SK-N-SH (cell line): ENCODE data around the gene ERC1.

Experiments used
- CHD2 ChIP-seq: fragments of 150-350 bp; IDR thresholded peaks from 2 replicates; pipeline ENCODE4 v1.6.1; 2018; ENCODE audit warnings: low read length; ENCODE audit not compliant: partially characterized antibody
- CTCF ChIP-seq: fragments of 200-600 bp; sonication (generic); IDR thresholded peaks from 2 replicates; pipeline ENCODE4 v1.6.1; 2017; ENCODE audit warnings: antibody characterized with exemption, mild to moderate bottlenecking, moderate library complexity
- ELF1 ChIP-seq: IDR thresholded peaks from 2 replicates; pipeline ENCODE4 v1.4.0; 2012
- EP300 ChIP-seq, 2 experiments: IDR thresholded peaks; 2 replicates each; pipeline versions ENCODE4 v1.4.0 to v1.6.1; 2012; ENCODE audit warnings: borderline replicate concordance in 1 of 2, low read depth in 1 of 2, low read length in 1 of 2
- FOSL2 ChIP-seq: IDR thresholded peaks from 2 replicates; pipeline ENCODE4 v1.4.0; 2012; ENCODE audit warnings: low read depth, mild to moderate bottlenecking, moderate library complexity, borderline replicate concordance
- GABPA ChIP-seq: IDR thresholded peaks from 2 replicates; pipeline ENCODE4 v1.4.0; 2012; ENCODE audit warnings: low read depth, mild to moderate bottlenecking
- NFIC ChIP-seq: IDR thresholded peaks from 2 replicates; pipeline ENCODE4 v1.4.0; 2012; ENCODE audit warnings: borderline replicate concordance
- POLR2AphosphoS5 ChIP-seq: IDR thresholded peaks from 2 replicates; pipeline ENCODE4 v1.6.1; 2012; ENCODE audit warnings: low read depth, low read length
- RAD21 ChIP-seq: IDR thresholded peaks from 2 replicates; pipeline ENCODE4 v1.6.1; 2012; ENCODE audit warnings: mild to moderate bottlenecking, low read length
- RFX5 ChIP-seq: IDR thresholded peaks from 2 replicates; pipeline ENCODE4 v1.6.1; 2012; ENCODE audit warnings: mild to moderate bottlenecking, improper control_type of control experiment, low read length

GRCh38 chr12:1064317-1064716 is 73.3 kb downstream of the ERC1 start:
- TF ChIP-seq CTCF (no peak), RAD21 (no peak), EP300 (IDR thresholded peaks at IDR 0.05; ENCODE audit: borderline replicate concordance in 1 of 2, low read depth in 1 of 2, low read length in 1 of 2) (no peak), CHD2 (no peak), GABPA (no peak), FOSL2 (no peak), POLR2AphosphoS5 (no peak), RFX5 (no peak), NFIC (no peak), ELF1 (no peak)
